ENCODE measurements around the gene GCG.

Gene GCG

GRCh38 chr2:162149466-162149865 is 2.6 kb downstream of the GCG start:
- no peak for DNase-seq

- no peak for DNase-seq
Observed at GRCh38 chr2:162148956-162149355, 3.1 kb downstream of the GCG start.

GRCh38 chr2:162143969-162144368 is 8.1 kb downstream of the GCG start:
- no peak for DNase-seq

- no peak for DNase-seq
Observed at GRCh38 chr2:162138310-162138709, 13.7 kb downstream of the GCG start.

GRCh38 chr2:162127422-162127821 is 24.6 kb downstream of the GCG start:
- no peak for DNase-seq

- DNase-seq = no peak
Observed at GRCh38 chr2:162126527-162126926, 25.5 kb downstream of the GCG start.

GRCh38 chr2:162126111-162126519 is 25.9 kb downstream of the GCG start:
- no peak for DNase-seq

GRCh38 chr2:162125138-162125537 is 26.9 kb downstream of the GCG start:
- DNase-seq = no peak

- no peak for DNase-seq
Observed at GRCh38 chr2:162123806-162124758, 28.0 kb downstream of the GCG start.

GRCh38 chr2:162118166-162119031 is 33.6 kb downstream of the GCG start:
- DNase-seq = no peak

- no peak for DNase-seq
Observed at GRCh38 chr2:162116352-162116751, 35.7 kb downstream of the GCG start.

GRCh38 chr2:162115076-162115475 is 37.0 kb downstream of the GCG start:
- DNase-seq = no peak

- DNase-seq = no peak
Observed at GRCh38 chr2:162114271-162114670, 37.8 kb downstream of the GCG start.

GRCh38 chr2:162113776-162114168 is 38.3 kb downstream of the GCG start:
- no peak for DNase-seq

- no peak for DNase-seq
Observed at GRCh38 chr2:162113088-162113775, 38.8 kb downstream of the GCG start.

- DNase-seq = no peak
Observed at GRCh38 chr2:162111958-162112850, 39.8 kb downstream of the GCG start.

- DNase-seq = no peak
Observed at GRCh38 chr2:162107361-162107901, 44.6 kb downstream of the GCG start.

- no peak for DNase-seq
Observed at GRCh38 chr2:162106746-162107145, 45.3 kb downstream of the GCG start.

GRCh38 chr2:162106146-162106551 is 45.9 kb downstream of the GCG start:
- no peak for DNase-seq

GRCh38 chr2:162103443-162104009 is 48.5 kb downstream of the GCG start:
- DNase-seq = no peak

- no peak for DNase-seq
Observed at GRCh38 chr2:162100579-162100978, 51.5 kb downstream of the GCG start.
